ENCODE results near the gene TSEN15.
A peak's percentile ranks its signal among the peaks of the same experiment; 100 is the strongest.
"Not testable (repeated sequence)": the region's sequence is repeated elsewhere in the genome, so short reads cannot be mapped to it uniquely, and the experiment has no call there.

Gene TSEN15

GRCh38 chr1:184037849-184038591 lies 13.5 kb upstream of the TSEN15 start:
- Histone ChIP-seq H3K4me3 (ENCODE audit: insufficient read depth, low read depth, low read length, poor library complexity, severe bottlenecking) (peak overlapping the region; percentile 58), H3K27me3 (replicated peaks; ENCODE audit: control insufficient read depth, insufficient read depth, low read length, poor library complexity, severe bottlenecking) (peaks cover 16% of the 10 kb centered on the region), H3K36me3 (ENCODE audit: control insufficient read depth, insufficient read depth, low read length) (no peaks in the 10 kb centered on the region), H3K9me3 (ENCODE audit: control insufficient read depth, low read length) (no peaks in the 10 kb centered on the region), H3K27ac (ENCODE audit: insufficient read depth, low read length, poor library complexity, severe bottlenecking) (no peak overlapping the region), H3K4me1 (ENCODE audit: control insufficient read depth, insufficient read depth, low read length, poor library complexity, severe bottlenecking) (peaks cover 12% of the 10 kb centered on the region)
- no peak for DNase-seq

- Histone ChIP-seq H3K36me3 (ENCODE audit: control insufficient read depth, insufficient read depth, low read length) (no peaks in the 10 kb centered on the region), H3K27ac (ENCODE audit: insufficient read depth, low read length, poor library complexity, severe bottlenecking) (no peak overlapping the region), H3K4me1 (ENCODE audit: control insufficient read depth, insufficient read depth, low read length, poor library complexity, severe bottlenecking) (peaks cover 12% of the 10 kb centered on the region), H3K27me3 (replicated peaks; ENCODE audit: control insufficient read depth, insufficient read depth, low read length, poor library complexity, severe bottlenecking) (peaks cover 16% of the 10 kb centered on the region), H3K4me3 (ENCODE audit: insufficient read depth, low read depth, low read length, poor library complexity, severe bottlenecking) (no peak overlapping the region), H3K9me3 (ENCODE audit: control insufficient read depth, low read length) (no peaks in the 10 kb centered on the region)
- no peak for DNase-seq
Observed at GRCh38 chr1:184039126-184039525, 12.4 kb upstream of the TSEN15 start.

- no peak for DNase-seq
Observed at GRCh38 chr1:184041731-184042130, 9.8 kb upstream of the TSEN15 start.

GRCh38 chr1:184043315-184043714 lies 8.2 kb upstream of the TSEN15 start:
- not testable (repeated sequence) for H3K36me3 ChIP-seq (ENCODE audit: control insufficient read depth, insufficient read depth, low read length); H3K4me3 ChIP-seq (ENCODE audit: insufficient read depth, low read depth, low read length, poor library complexity, severe bottlenecking); H3K4me1 ChIP-seq (ENCODE audit: control insufficient read depth, insufficient read depth, low read length, poor library complexity, severe bottlenecking); H3K27ac ChIP-seq (ENCODE audit: insufficient read depth, low read length, poor library complexity, severe bottlenecking); DNase-seq; H3K9me3 ChIP-seq (ENCODE audit: control insufficient read depth, low read length); H3K27me3 ChIP-seq (replicated peaks; ENCODE audit: control insufficient read depth, insufficient read depth, low read length, poor library complexity, severe bottlenecking)

More at GRCh38 chr1:184041731-184042130, 9.8 kb upstream of the TSEN15 start:
- Histone ChIP-seq H3K27me3 (replicated peaks; ENCODE audit: control insufficient read depth, insufficient read depth, low read length, poor library complexity, severe bottlenecking) (peaks cover 9% of the 10 kb centered on the region), H3K36me3 (ENCODE audit: control insufficient read depth, insufficient read depth, low read length) (no peaks in the 10 kb centered on the region), H3K9me3 (ENCODE audit: control insufficient read depth, low read length) (no peaks in the 10 kb centered on the region), H3K4me1 (ENCODE audit: control insufficient read depth, insufficient read depth, low read length, poor library complexity, severe bottlenecking) (peaks cover 7% of the 10 kb centered on the region), H3K27ac (ENCODE audit: insufficient read depth, low read length, poor library complexity, severe bottlenecking) (no peak overlapping the region), H3K4me3 (ENCODE audit: insufficient read depth, low read depth, low read length, poor library complexity, severe bottlenecking) (no peak overlapping the region)

- Histone ChIP-seq H3K27ac (ENCODE audit: insufficient read depth, low read length, poor library complexity, severe bottlenecking) (no peak overlapping the region), H3K27me3 (replicated peaks; ENCODE audit: control insufficient read depth, insufficient read depth, low read length, poor library complexity, severe bottlenecking) (no peaks in the 10 kb centered on the region), H3K36me3 (ENCODE audit: control insufficient read depth, insufficient read depth, low read length) (no peaks in the 10 kb centered on the region), H3K9me3 (ENCODE audit: control insufficient read depth, low read length) (no peaks in the 10 kb centered on the region), H3K4me3 (ENCODE audit: insufficient read depth, low read depth, low read length, poor library complexity, severe bottlenecking) (no peak overlapping the region), H3K4me1 (ENCODE audit: control insufficient read depth, insufficient read depth, low read length, poor library complexity, severe bottlenecking) (no peaks in the 10 kb centered on the region)
- DNase-seq = no peak
Observed at GRCh38 chr1:184044603-184045376, 6.7 kb upstream of the TSEN15 start.

- not testable (repeated sequence) for H3K36me3 ChIP-seq (ENCODE audit: control insufficient read depth, insufficient read depth, low read length); H3K9me3 ChIP-seq (ENCODE audit: control insufficient read depth, low read length); H3K4me1 ChIP-seq (ENCODE audit: control insufficient read depth, insufficient read depth, low read length, poor library complexity, severe bottlenecking); H3K27ac ChIP-seq (ENCODE audit: insufficient read depth, low read length, poor library complexity, severe bottlenecking); H3K27me3 ChIP-seq (replicated peaks; ENCODE audit: control insufficient read depth, insufficient read depth, low read length, poor library complexity, severe bottlenecking); H3K4me3 ChIP-seq (ENCODE audit: insufficient read depth, low read depth, low read length, poor library complexity, severe bottlenecking); DNase-seq
Observed at GRCh38 chr1:184047541-184047940, 4.0 kb upstream of the TSEN15 start.

- Histone ChIP-seq H3K27me3 (replicated peaks; ENCODE audit: control insufficient read depth, insufficient read depth, low read length, poor library complexity, severe bottlenecking) (no peaks in the 10 kb centered on the region), H3K27ac (ENCODE audit: insufficient read depth, low read length, poor library complexity, severe bottlenecking) (no peak overlapping the region), H3K4me3 (ENCODE audit: insufficient read depth, low read depth, low read length, poor library complexity, severe bottlenecking) (no peak overlapping the region), H3K9me3 (ENCODE audit: control insufficient read depth, low read length) (no peaks in the 10 kb centered on the region), H3K36me3 (ENCODE audit: control insufficient read depth, insufficient read depth, low read length) (no peaks in the 10 kb centered on the region), H3K4me1 (ENCODE audit: control insufficient read depth, insufficient read depth, low read length, poor library complexity, severe bottlenecking) (peaks cover 4% of the 10 kb centered on the region)
- no peak for DNase-seq
Observed at GRCh38 chr1:184048561-184049240, 2.8 kb upstream of the TSEN15 start.

- no peak overlapping the region for H3K27ac ChIP-seq (ENCODE audit: insufficient read depth, low read length, poor library complexity, severe bottlenecking)
- H3K4me1 ChIP-seq (ENCODE audit: control insufficient read depth, insufficient read depth, low read length, poor library complexity, severe bottlenecking) = peaks cover 6% of the 10 kb centered on the region
- no peak for DNase-seq
- no peaks in the 10 kb centered on the region for H3K36me3 ChIP-seq (ENCODE audit: control insufficient read depth, insufficient read depth, low read length)
- H3K4me3 ChIP-seq (ENCODE audit: insufficient read depth, low read depth, low read length, poor library complexity, severe bottlenecking) = no peak overlapping the region
- H3K9me3 ChIP-seq (ENCODE audit: control insufficient read depth, low read length) = no peaks in the 10 kb centered on the region
- no peaks in the 10 kb centered on the region for H3K27me3 ChIP-seq (replicated peaks; ENCODE audit: control insufficient read depth, insufficient read depth, low read length, poor library complexity, severe bottlenecking)
Observed at GRCh38 chr1:184049291-184049690, 2.2 kb upstream of the TSEN15 start.

- H3K4me3 ChIP-seq (ENCODE audit: insufficient read depth, low read depth, low read length, poor library complexity, severe bottlenecking) = no peak overlapping the region
- peaks cover 6% of the 10 kb centered on the region for H3K4me1 ChIP-seq (ENCODE audit: control insufficient read depth, insufficient read depth, low read length, poor library complexity, severe bottlenecking)
- no peaks in the 10 kb centered on the region for H3K9me3 ChIP-seq (ENCODE audit: control insufficient read depth, low read length)
- H3K27me3 ChIP-seq (replicated peaks; ENCODE audit: control insufficient read depth, insufficient read depth, low read length, poor library complexity, severe bottlenecking) = no peaks in the 10 kb centered on the region
- no peaks in the 10 kb centered on the region for H3K36me3 ChIP-seq (ENCODE audit: control insufficient read depth, insufficient read depth, low read length)
- no peak for DNase-seq
- H3K27ac ChIP-seq (ENCODE audit: insufficient read depth, low read length, poor library complexity, severe bottlenecking) = no peak overlapping the region
Observed at GRCh38 chr1:184049836-184050468, 1.6 kb upstream of the TSEN15 start.
